Sciatic nerve (tissue), 2 donors: ENCODE data around the gene SLC17A5. TPM values are rescaled to one million over a fixed set of nuclear protein-coding genes. Genes with fewer than 3 reads are reported as not detected.
A peak's percentile ranks its signal among the peaks of the same experiment; 100 is the strongest.
"Not testable (repeated sequence)": the region's sequence is repeated elsewhere in the genome, so short reads cannot be mapped to it uniquely, and the experiment has no call there.

ENCODE experiments used
- ATAC-seq: fragments of 200-7000 bp; cut with Tn5 transposase; one replicate; pipeline ENCODE4 v1.9.1; 2020; ENCODE audit warnings: mild to moderate bottlenecking, moderate library complexity
- DNase-seq: peaks from one replicate; pipeline ENCODE4 v3.0.0-alpha.2; 2020; ENCODE audit warnings: low spot score
- intact Hi-C: fragments of 100-400 bp; cut with DNase I; formaldehyde crosslinking; loops from one replicate; pipeline ENCODE4 v1.14.2; 2022
- total RNA-seq: library from RNA; stranded (reverse); fragmentation: NEBNext Ultra II Directional; extraction: Animal tissue kit (Norgen Biotek cat#: 25700); gene quantifications from one replicate; pipeline ENCODE4 v1.2.1, GENCODE V29; 2021
- donor health status: DM: no; HTN: no; CAD: no.
- donor health status: DM: no; HTN: no; CAD: no.

The SLC17A5 gene, protein sequence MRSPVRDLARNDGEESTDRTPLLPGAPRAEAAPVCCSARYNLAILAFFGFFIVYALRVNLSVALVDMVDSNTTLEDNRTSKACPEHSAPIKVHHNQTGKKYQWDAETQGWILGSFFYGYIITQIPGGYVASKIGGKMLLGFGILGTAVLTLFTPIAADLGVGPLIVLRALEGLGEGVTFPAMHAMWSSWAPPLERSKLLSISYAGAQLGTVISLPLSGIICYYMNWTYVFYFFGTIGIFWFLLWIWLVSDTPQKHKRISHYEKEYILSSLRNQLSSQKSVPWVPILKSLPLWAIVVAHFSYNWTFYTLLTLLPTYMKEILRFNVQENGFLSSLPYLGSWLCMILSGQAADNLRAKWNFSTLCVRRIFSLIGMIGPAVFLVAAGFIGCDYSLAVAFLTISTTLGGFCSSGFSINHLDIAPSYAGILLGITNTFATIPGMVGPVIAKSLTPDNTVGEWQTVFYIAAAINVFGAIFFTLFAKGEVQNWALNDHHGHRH
- 13.6 TPM for total RNA-seq

DNA sequence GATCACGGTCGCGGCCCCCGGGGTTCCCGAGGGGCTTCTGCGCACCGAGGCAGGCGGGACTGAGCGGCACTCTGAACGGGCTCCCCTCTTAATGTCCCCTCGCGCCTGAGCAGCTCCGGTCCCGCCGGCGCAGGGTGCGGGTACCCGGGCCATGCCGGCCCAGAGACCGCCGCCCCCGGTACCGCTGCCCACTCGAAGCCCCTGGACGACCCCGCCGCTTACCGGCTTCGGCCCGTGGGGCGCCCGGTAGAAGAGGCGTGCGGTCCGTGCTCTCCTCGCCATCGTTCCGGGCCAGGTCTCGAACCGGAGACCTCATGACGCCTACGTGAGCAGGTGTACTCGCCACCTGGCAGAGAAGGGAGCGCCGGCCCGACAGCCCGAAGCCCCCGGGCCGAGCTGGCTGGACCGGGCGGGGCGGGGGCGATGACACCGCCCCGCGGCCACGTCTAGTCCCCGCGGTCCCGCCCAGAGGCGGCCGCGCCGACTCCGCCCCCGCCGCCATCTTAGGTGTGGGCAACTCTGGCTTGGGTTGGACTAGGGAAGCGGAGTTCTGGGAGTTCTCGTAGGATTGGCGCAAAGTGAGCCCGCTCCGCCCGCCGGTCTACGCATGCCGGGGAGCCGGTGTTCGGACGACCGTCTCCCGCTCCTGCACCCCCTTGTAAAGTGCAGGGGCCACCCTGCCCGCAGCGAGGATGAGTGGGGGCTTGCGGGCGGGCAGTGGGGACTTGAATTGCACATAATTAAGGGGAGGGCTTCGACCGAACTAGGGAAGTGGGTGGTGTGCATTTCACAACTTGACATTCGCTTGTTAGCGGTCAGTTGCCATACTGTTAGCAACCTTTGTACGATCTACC is at the start of gene SLC17A5:
Gene SLC17A5, minus strand, starts transcription at position 422 of the 854 bp plus-strand sequence. Its CDS starts 106 bp downstream, at position 316.
- peak; percentile 98 for ATAC-seq
- intact Hi-C loops: no loop called here
- DNase-seq: peak; percentile 95

GRCh38 chr6:73703466-73703865 is 49.7 kb upstream of the SLC17A5 start:
- intact Hi-C loops: no loop called here
- DNase-seq (no peak), ATAC-seq (no peak)

- ATAC-seq (no peak), DNase-seq (no peak)
- intact Hi-C loops: no loop called here
Measured at GRCh38 chr6:73702444-73702843, 48.7 kb upstream of the SLC17A5 start.

DNA sequence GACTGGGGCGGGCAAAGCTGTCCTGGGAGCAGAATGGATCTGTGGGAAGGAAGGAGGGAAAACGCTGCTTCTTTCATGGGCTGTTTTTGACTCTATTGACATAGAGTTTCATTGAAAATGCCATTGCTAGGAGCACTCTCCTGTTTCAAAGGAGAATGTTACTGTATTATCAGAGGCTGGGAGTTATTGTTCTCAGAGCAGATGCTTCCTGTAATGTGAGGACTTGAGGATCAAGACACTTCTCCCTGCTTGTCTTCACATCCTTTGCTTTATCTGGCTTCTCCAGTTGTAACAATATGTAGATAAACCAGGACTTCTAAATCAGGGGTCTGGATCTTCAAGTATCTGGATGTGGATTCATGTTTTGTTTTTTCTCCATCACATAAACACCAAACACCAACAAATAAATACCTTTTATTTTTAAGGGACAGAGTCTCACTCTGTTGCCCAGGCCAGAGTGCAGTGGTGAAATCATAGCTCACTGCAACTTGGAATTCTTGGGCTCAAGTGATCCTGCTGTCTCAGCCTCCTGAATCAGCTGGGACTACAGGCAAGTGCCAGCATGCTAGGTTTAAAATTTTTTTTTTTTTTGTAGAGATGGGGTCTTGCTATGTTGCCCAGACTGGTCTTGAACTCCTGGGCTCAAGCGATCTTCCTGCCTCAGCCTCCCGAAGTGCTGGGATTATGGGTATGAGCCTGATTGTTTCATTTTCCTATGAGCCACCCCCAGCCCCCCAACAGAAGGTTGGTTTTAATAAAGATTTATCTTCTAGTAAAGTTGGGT is 46.1 kb upstream of the SLC17A5 start:
- intact Hi-C loops: no loop called here
- no peak for ATAC-seq

GRCh38 chr6:73696966-73697655 is 43.3 kb upstream of the SLC17A5 start:
- no peak for ATAC-seq
- intact Hi-C loops: no loop called here
- no peak for DNase-seq

More for the DNA sequence above, 46.1 kb upstream of the SLC17A5 start:
- no peak for DNase-seq

DNA sequence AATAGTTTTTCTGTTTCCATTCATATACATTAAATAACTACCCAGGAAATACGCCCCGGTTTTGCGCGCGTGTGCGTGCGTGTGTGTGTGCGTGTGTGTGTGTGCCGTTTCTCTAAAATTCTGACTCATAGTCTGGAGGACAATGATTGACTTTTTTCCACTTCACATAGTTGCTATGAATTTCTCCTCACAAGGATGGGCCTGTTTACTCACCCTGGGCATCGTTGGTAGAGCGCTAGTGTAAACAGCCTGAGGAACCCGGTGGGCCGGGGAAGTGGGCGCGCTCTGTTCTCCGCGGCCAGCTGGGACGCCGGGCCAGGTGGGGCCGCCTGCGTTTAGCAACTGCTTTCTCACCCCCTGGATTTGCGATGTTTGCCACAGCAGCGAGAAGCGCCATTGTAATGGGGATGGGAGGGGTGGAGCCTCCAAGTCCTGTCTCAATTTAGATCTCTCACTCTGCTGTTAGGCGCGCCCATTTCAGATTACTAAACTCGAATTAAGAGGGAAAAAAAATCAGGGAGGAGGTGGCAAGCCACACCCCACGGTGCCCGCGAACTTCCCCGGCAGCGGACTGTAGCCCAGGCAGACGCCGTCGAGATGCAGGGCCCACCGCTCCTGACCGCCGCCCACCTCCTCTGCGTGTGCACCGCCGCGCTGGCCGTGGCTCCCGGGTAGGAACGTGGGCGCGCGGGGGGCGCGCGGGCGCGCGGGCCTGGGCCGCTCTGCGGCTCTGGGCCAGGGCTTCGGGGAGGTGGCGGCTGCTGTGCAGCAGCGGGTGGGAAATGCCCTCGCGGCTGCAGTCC is 42.0 kb upstream of the SLC17A5 start, which contains the start of gene CD109:
Gene CD109, plus strand, starts transcription at position 585 of the 803 bp plus-strand sequence. Its CDS starts 13 bp downstream, at position 598.
- intact Hi-C loops: no loop called here
- peak; percentile 85 for ATAC-seq
- peak; percentile 65 for DNase-seq

DNA sequence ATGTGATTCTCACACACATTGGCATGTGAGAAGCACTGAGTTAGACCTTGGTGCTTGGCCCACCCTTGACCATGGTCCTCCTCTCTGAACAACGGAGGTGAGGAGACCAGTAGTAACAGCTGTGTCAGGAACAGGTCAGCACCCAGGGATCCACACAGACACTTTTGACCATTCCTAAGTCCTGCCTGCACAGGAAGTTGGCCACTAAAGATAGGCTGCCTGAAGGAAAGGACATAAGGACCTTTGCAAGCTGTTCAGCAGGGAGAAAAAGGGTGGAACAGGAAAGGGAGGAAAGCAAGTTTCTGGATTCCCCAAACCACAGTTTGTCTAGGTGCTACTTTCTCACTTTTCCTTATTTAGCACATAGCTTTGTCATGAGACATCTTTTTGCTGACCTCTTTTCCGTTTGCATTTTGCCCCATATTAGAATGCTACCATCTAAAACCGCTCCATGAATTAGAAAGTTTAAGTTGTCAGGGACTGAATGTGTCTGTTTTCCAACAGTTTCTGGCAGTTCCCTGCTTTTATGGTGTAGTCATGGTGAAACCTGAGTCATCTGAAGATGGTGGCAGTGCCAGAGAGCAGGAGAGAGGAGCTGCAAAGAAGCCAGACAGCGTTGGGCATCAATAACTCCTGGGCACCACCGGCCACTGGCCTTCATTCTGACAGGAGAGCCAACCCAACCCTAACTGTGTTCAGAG is 41.1 kb upstream of the SLC17A5 start:
- DNase-seq (no peak), ATAC-seq (peak; percentile 32)
- intact Hi-C loops: no loop called here

GRCh38 chr6:73691512-73691911 is 37.7 kb upstream of the SLC17A5 start:
- ATAC-seq (no peak), DNase-seq (no peak)
- intact Hi-C loops: no loop called here

DNA sequence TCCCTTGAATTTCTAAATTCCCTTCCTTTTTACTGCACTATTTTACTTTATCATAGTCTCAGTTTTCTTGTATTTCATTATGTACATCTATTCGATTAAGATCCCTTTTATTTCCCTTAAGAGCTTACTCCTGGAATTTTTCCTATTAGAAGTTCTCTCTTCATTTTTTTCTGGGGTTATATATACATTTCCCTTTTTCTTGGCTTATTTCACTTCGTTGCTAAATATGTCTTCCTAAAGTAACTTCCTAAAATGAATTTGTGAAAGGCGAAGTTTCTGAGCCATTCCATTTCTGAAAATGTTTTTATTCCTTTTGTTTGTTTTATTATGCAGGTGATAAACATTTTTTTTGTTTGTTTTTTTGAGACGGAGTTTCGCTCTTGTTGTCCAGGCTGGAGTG is 36.3 kb upstream of the SLC17A5 start:
- DNase-seq (no peak), ATAC-seq (no peak)
- intact Hi-C loops: no loop called here

GRCh38 chr6:73688351-73688750 is 34.6 kb upstream of the SLC17A5 start:
- intact Hi-C loops: no loop called here
- DNase-seq (no peak), ATAC-seq (no peak)

GRCh38 chr6:73683574-73683973 is 29.8 kb upstream of the SLC17A5 start:
- ATAC-seq, DNase-seq, intact Hi-C loops: not testable (repeated sequence)

- ATAC-seq: no peak
- no peak for DNase-seq
- intact Hi-C loops: no loop called here
Measured at GRCh38 chr6:73680289-73680918, 26.6 kb upstream of the SLC17A5 start.

- not testable (repeated sequence) for ATAC-seq, DNase-seq
- intact Hi-C loops: loop anchor here (2.0 to 10.0 kb wide), 2 partner anchors 55 to 77 kb away; no protein-coding TSS in a partner anchor
Measured at GRCh38 chr6:73679846-73680245, 26.1 kb upstream of the SLC17A5 start.

DNA sequence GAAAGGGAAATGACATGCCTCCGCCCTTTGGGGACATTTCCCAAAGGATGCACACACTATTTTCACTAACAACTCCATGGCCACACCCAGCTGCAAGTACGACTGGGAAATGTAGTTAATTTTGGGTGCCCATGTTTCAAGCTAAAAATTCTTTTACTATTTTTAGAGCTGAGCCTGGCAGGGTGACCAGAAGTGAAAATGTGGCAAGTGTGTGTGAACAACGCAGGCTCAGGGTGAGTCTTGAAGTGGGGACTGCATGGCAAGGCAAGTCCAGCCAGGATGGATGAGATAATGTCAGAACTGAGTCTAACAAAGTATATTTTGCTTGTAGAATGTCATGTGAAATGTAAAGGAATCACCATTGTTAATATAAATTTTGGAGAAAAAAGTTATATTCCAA is 25.2 kb upstream of the SLC17A5 start:
- intact Hi-C loops: loop anchor here (2.0 to 10.0 kb wide), 2 partner anchors 56 to 78 kb away; no protein-coding TSS in a partner anchor
- no peak for ATAC-seq
- no peak for DNase-seq

DNA sequence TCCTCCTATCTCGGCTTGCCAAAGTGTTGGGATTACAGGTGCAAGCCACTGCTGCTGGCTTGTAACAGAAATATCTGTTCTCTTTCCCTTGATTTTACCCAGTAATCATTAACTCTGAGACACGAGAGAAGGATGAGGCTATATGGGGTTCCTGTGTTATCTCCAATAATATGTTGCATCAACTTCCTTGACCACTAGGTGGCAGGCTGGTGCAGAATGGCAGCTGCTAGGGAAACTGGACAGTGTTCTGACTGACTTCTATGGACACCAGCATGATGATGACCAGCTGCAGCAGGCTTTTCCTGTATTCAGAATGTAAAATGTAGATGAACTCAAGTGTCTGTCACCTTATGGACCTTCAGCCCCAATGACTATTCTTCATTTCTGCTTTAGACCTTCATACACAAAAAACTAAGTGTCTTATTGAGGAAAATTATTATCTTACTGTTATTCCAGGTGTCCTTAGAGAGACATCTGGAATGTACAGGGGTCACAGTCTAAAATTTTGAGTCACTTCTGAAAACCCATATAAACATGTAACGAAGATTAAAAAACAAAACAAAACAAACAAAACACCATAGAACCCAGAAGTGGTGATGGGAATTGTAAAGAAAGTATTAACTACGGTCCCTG is 21.8 kb upstream of the SLC17A5 start:
- intact Hi-C loops: loop anchor here (10.0 kb wide), 1 partner anchor 59 kb away; no protein-coding TSS in a partner anchor
- ATAC-seq (peak; percentile 86), DNase-seq (peak; percentile 86)
